ENCODE measurements around the gene WAPL.

Gene WAPL

DNA sequence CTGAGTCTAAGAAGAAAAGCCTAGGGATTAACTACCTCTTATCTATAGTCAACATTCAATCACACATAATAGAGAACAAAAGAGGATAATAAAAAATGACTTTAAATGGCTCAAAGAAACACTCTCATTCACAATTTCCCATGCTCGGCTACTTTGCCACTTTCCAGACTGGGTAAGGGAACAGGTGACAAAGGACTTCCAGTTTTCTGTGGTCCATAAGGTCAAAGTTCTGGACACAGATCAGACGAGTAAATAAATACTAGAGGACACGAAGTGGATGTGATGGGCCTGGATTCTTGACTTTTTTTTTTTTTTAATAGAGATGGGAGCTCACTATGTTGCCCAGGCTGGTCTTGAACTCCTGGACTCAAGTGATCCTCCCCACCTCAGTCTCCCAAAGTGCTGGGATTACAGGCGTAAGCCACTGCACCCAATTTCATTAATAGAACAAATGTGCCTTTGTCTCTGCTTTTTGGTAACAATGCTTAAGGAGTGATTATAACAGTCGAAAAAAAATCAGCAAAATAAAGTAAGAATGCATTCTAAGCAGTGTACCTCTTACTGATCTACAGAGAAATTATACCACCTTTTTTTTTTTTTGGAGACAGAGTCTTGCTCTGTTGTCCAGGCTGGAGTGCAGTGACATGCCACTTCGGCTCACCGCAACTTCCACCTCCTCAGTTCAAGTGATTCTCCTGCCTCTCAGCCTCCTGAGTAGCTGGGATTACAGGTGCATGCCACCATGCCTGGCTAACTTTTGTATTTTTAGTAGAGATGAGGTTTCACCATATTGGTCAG, 70.6 kb downstream of the WAPL start:
- no peak overlapping the region for H3K23ac ChIP-seq (ENCODE audit: low read depth, low read length, poor library complexity)

DNA sequence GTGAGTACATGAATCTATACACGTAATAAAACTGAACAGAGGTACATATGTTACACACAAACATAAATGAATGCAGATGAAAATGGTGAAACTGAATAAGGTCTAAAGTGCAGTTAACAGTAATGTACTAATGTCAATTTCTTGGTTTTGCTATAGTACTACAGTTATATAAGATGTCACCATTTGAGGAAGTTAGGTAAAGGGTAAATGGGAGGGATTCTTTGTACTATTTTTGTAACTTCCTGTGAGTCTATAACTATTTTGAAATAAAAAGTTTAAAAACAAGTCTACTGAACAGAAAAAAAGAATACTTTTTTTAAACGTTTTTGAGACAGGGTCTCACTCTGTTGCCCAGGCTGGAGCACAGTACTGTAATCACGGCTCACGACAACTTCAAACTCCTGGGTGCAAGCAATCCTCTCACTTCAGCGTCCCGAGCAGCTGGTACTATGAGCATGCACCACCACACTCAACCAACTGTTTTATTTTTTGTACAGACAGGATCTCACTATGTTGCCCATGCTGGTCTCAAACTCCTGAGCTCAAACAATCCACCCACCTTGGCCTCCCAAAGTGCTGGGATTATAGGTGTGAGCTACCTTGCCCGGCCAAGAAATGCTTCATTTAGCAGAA, 71.5 kb downstream of the WAPL start:
- Histone ChIP-seq H3K27me3 (ENCODE audit: control insufficient read depth in 3 of 3, insufficient read depth in 3 of 3, low read depth in 1 of 3, low read length in 3 of 3) (no peaks in the 10 kb centered on the region), H3K4me1 (ENCODE audit: control insufficient read depth in 2 of 2, insufficient read depth in 1 of 2, low read depth in 1 of 2, low read length in 2 of 2) (no peaks in the 10 kb centered on the region), H2BK5ac (ENCODE audit: low read length) (no peak overlapping the region), H3K79me1 (ENCODE audit: low read depth, low read length) (peaks cover 1% of the 10 kb centered on the region), H3K23ac (ENCODE audit: low read depth, low read length, poor library complexity) (no peak overlapping the region), H3K27ac (replicated peaks; ENCODE audit: low read length) (no peak overlapping the region), H2BK120ac (ENCODE audit: low read depth, low read length) (no peak overlapping the region), H3K18ac (ENCODE audit: low read length) (no peak overlapping the region), H3K4me2 (ENCODE audit: insufficient read depth, low read length, poor library complexity, severe bottlenecking) (no peak overlapping the region), H3K36me3 (replicated peaks in 1 of 2; ENCODE audit: control insufficient read depth in 2 of 2, insufficient read depth in 2 of 2, low read length in 2 of 2) (peaks cover 24 to 92% of the 10 kb centered on the region in 2 donors), H3K9me3 (replicated peaks in 1 of 2; ENCODE audit: control insufficient read depth in 2 of 2, insufficient read depth in 1 of 2, low read depth in 1 of 2, low read length in 2 of 2) (peaks cover 0 to 3% of the 10 kb centered on the region in 2 donors), H3K14ac (ENCODE audit: low read length) (no peak overlapping the region), H3K4ac (ENCODE audit: low read length) (no peak overlapping the region), H4K8ac (ENCODE audit: low read depth, low read length) (no peak overlapping the region), H3K4me3 (ENCODE audit: low read length in 2 of 2) (no peak overlapping the region), H3K9ac (ENCODE audit: low read depth, low read length, poor library complexity) (no peak overlapping the region), H2BK12ac (ENCODE audit: low read length) (no peak overlapping the region), H4K91ac (ENCODE audit: low read depth, low read length, poor library complexity) (no peak overlapping the region), H2AK5ac (ENCODE audit: low read depth, low read length) (no peak overlapping the region), H2BK15ac (ENCODE audit: low read length) (no peak overlapping the region), H2AFZ (ENCODE audit: low read length) (no peak overlapping the region)
- WGBS, 2 donors (ENCODE audit: extremely low coverage in 2 of 2, insufficient read length in 2 of 2, insufficient replicate concordance in 1 of 2), result no CpG with 5 or more reads among the region's 7 CpGs
- no peak for DNase-seq (ENCODE audit: low spot score)

More for the DNA sequence above, 70.6 kb downstream of the WAPL start:
- Histone ChIP-seq H3K4me2 (ENCODE audit: insufficient read depth, low read length, poor library complexity, severe bottlenecking) (no peak overlapping the region), H3K27ac (replicated peaks; ENCODE audit: low read length) (no peak overlapping the region), H3K36me3 (replicated peaks in 1 of 2; ENCODE audit: control insufficient read depth in 2 of 2, insufficient read depth in 2 of 2, low read length in 2 of 2) (peaks cover 26 to 90% of the 10 kb centered on the region in 2 donors), H3K9ac (ENCODE audit: low read depth, low read length, poor library complexity) (no peak overlapping the region), H3K18ac (ENCODE audit: low read length) (no peak overlapping the region), H4K91ac (ENCODE audit: low read depth, low read length, poor library complexity) (no peak overlapping the region), H2AK5ac (ENCODE audit: low read depth, low read length) (no peak overlapping the region), H2BK12ac (ENCODE audit: low read length) (no peak overlapping the region), H3K79me1 (ENCODE audit: low read depth, low read length) (peaks cover 1% of the 10 kb centered on the region), H2BK120ac (ENCODE audit: low read depth, low read length) (no peak overlapping the region), H3K14ac (ENCODE audit: low read length) (no peak overlapping the region), H3K4ac (ENCODE audit: low read length) (no peak overlapping the region), H3K4me1 (ENCODE audit: control insufficient read depth in 2 of 2, insufficient read depth in 1 of 2, low read depth in 1 of 2, low read length in 2 of 2) (no peaks in the 10 kb centered on the region), H2BK15ac (ENCODE audit: low read length) (no peak overlapping the region), H3K27me3 (ENCODE audit: control insufficient read depth in 3 of 3, insufficient read depth in 3 of 3, low read depth in 1 of 3, low read length in 3 of 3) (no peaks in the 10 kb centered on the region), H2BK5ac (ENCODE audit: low read length) (no peak overlapping the region), H2AFZ (ENCODE audit: low read length) (no peak overlapping the region), H3K9me3 (replicated peaks in 1 of 2; ENCODE audit: control insufficient read depth in 2 of 2, insufficient read depth in 1 of 2, low read depth in 1 of 2, low read length in 2 of 2) (peaks cover 0 to 3% of the 10 kb centered on the region in 2 donors), H3K4me3 (ENCODE audit: low read length in 2 of 2) (no peak overlapping the region), H4K8ac (ENCODE audit: low read depth, low read length) (no peak overlapping the region)
- no peak for DNase-seq (ENCODE audit: low spot score)
- WGBS, 2 donors (ENCODE audit: extremely low coverage in 2 of 2, insufficient read length in 2 of 2, insufficient replicate concordance in 1 of 2), result no CpG with 5 or more reads among the region's 7 CpGs

DNA sequence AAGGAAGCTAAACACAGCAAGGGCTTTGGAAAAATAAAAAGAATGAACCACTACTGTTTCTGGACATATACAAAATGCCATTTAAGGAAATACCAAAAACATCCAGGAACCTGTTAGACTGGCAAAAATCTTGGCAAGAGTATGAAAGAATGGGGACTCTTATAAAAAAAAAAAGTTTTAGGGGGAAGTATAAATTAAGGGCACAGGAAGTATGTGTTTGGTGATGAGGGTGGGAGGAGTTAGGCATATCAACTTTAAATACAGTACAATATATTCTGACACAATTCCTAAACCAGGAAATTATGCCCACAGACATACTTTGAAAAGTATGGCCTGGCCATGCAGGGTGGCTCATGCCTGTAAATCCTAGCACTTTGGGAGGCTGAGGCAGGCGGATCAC, 74.2 kb downstream of the WAPL start:
- Histone ChIP-seq H3K14ac (ENCODE audit: low read length) (no peak overlapping the region), H3K36me3 (replicated peaks in 1 of 2; ENCODE audit: control insufficient read depth in 2 of 2, insufficient read depth in 2 of 2, low read length in 2 of 2) (peaks cover 20 to 99% of the 10 kb centered on the region in 2 donors)
- DNase-seq (ENCODE audit: low spot score), result no peak

DNA sequence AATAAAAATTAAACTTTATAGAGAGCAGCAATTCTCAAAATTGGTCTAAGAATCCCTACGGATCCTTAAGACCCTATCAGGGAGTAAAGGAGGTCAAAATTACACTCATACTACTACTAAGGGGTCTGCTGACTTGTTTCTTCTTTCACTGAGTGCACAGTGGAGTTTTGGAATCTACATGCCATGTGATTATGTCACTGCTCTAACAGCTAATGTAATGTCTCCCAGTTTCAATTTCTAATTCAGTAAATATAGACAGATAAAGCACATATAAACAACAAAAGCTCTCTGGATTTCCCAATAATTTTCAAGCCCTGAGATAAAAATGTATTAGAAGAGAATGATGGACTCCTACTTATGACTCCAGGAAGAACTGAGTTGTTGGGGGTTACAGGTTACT, 74.6 kb downstream of the WAPL start:
- Histone ChIP-seq H2AK5ac (ENCODE audit: low read depth, low read length) (no peak overlapping the region), H2BK5ac (ENCODE audit: low read length) (no peak overlapping the region), H3K18ac (ENCODE audit: low read length) (no peak overlapping the region), H3K4me3 (ENCODE audit: low read length in 2 of 2) (no peak overlapping the region), H3K36me3 (replicated peaks in 1 of 2; ENCODE audit: control insufficient read depth in 2 of 2, insufficient read depth in 2 of 2, low read length in 2 of 2) (peaks cover 17 to 99% of the 10 kb centered on the region in 2 donors), H4K91ac (ENCODE audit: low read depth, low read length, poor library complexity) (no peak overlapping the region), H3K9ac (ENCODE audit: low read depth, low read length, poor library complexity) (no peak overlapping the region), H3K14ac (ENCODE audit: low read length) (no peak overlapping the region), H3K4me1 (ENCODE audit: control insufficient read depth in 2 of 2, insufficient read depth in 1 of 2, low read depth in 1 of 2, low read length in 2 of 2) (no peaks in the 10 kb centered on the region), H2BK120ac (ENCODE audit: low read depth, low read length) (no peak overlapping the region), H3K79me1 (ENCODE audit: low read depth, low read length) (peaks cover 1% of the 10 kb centered on the region), H3K27ac (replicated peaks; ENCODE audit: low read length) (no peak overlapping the region), H3K4me2 (ENCODE audit: insufficient read depth, low read length, poor library complexity, severe bottlenecking) (no peak overlapping the region), H3K4ac (ENCODE audit: low read length) (no peak overlapping the region), H2BK15ac (ENCODE audit: low read length) (no peak overlapping the region), H4K8ac (ENCODE audit: low read depth, low read length) (no peak overlapping the region), H3K23ac (ENCODE audit: low read depth, low read length, poor library complexity) (no peak overlapping the region), H2BK12ac (ENCODE audit: low read length) (no peak overlapping the region), H3K27me3 (ENCODE audit: control insufficient read depth in 3 of 3, insufficient read depth in 3 of 3, low read depth in 1 of 3, low read length in 3 of 3) (no peaks in the 10 kb centered on the region), H2AFZ (ENCODE audit: low read length) (no peak overlapping the region), H3K9me3 (replicated peaks in 1 of 2; ENCODE audit: control insufficient read depth in 2 of 2, insufficient read depth in 1 of 2, low read depth in 1 of 2, low read length in 2 of 2) (no peaks in the 10 kb centered on the region)
- no peak for DNase-seq (ENCODE audit: low spot score)
- WGBS, 2 donors (ENCODE audit: extremely low coverage in 2 of 2, insufficient read length in 2 of 2, insufficient replicate concordance in 1 of 2), result no CpG with 5 or more reads among the region's 1 CpG

More for the DNA sequence above, 74.2 kb downstream of the WAPL start:
- Histone ChIP-seq H3K4me2 (ENCODE audit: insufficient read depth, low read length, poor library complexity, severe bottlenecking) (no peak overlapping the region), H3K79me1 (ENCODE audit: low read depth, low read length) (peaks cover 1% of the 10 kb centered on the region), H3K23ac (ENCODE audit: low read depth, low read length, poor library complexity) (no peak overlapping the region), H2BK15ac (ENCODE audit: low read length) (no peak overlapping the region), H3K27me3 (ENCODE audit: control insufficient read depth in 3 of 3, insufficient read depth in 3 of 3, low read depth in 1 of 3, low read length in 3 of 3) (no peaks in the 10 kb centered on the region), H2AFZ (ENCODE audit: low read length) (no peak overlapping the region), H3K9me3 (replicated peaks in 1 of 2; ENCODE audit: control insufficient read depth in 2 of 2, insufficient read depth in 1 of 2, low read depth in 1 of 2, low read length in 2 of 2) (no peaks in the 10 kb centered on the region), H2AK5ac (ENCODE audit: low read depth, low read length) (no peak overlapping the region), H3K9ac (ENCODE audit: low read depth, low read length, poor library complexity) (no peak overlapping the region), H2BK12ac (ENCODE audit: low read length) (no peak overlapping the region), H3K18ac (ENCODE audit: low read length) (no peak overlapping the region), H4K91ac (ENCODE audit: low read depth, low read length, poor library complexity) (no peak overlapping the region), H3K4me1 (ENCODE audit: control insufficient read depth in 2 of 2, insufficient read depth in 1 of 2, low read depth in 1 of 2, low read length in 2 of 2) (no peaks in the 10 kb centered on the region), H2BK120ac (ENCODE audit: low read depth, low read length) (no peak overlapping the region), H3K4ac (ENCODE audit: low read length) (no peak overlapping the region), H3K4me3 (ENCODE audit: low read length in 2 of 2) (no peak overlapping the region), H2BK5ac (ENCODE audit: low read length) (no peak overlapping the region), H3K27ac (replicated peaks; ENCODE audit: low read length) (no peak overlapping the region), H4K8ac (ENCODE audit: low read depth, low read length) (no peak overlapping the region)
- no CpG with 5 or more reads among the region's 1 CpG for WGBS, 2 donors (ENCODE audit: extremely low coverage in 2 of 2, insufficient read length in 2 of 2, insufficient replicate concordance in 1 of 2)

All from neuronal stem cell (in vitro differentiated cells).